Effector memory CD8-positive, alpha-beta T cell (primary cell): ENCODE measurements around the gene DAPL1.

Experiments used
- ATAC-seq: fragments of 150-1000 bp; cut with Tn5 transposase; replicated peaks from 2 replicates; pipeline ENCODE4 v1.10.0; 2021; ENCODE audit warnings: mild to moderate bottlenecking, moderate library complexity
- DNase-seq, 3 experiments: peaks; one replicate each; pipeline ENCODE4 v3.0.0; 2021
- H3K27ac Mint-ChIP-seq, 2 donors: one replicate each; pipeline ENCODE4 v1.8.0; 2022; ENCODE audit warnings: mild to moderate bottlenecking in 2 of 2, mixed read lengths in 2 of 2, moderate library complexity in 2 of 2
- H3K27me3 Mint-ChIP-seq, 2 donors: one replicate each; pipeline ENCODE4 v1.8.0; 2022; ENCODE audit warnings: mixed read lengths in 2 of 2
- H3K36me3 Mint-ChIP-seq: one replicate; pipeline ENCODE4 v1.8.0; 2022; ENCODE audit warnings: mild to moderate bottlenecking, moderate library complexity, mixed read lengths; ENCODE audit not compliant: insufficient read depth
- H3K4me1 Mint-ChIP-seq, 2 donors: one replicate each; pipeline ENCODE4 v1.8.0; 2022; ENCODE audit warnings: low read depth in 2 of 2, mixed read lengths in 2 of 2
- H3K4me3 Mint-ChIP-seq, 2 donors: one replicate each; pipeline ENCODE4 v1.8.0; 2022; ENCODE audit warnings: mild to moderate bottlenecking in 2 of 2, mixed read lengths in 2 of 2, moderate library complexity in 2 of 2
- H3K9me3 Mint-ChIP-seq, 2 donors: one replicate each; pipeline ENCODE4 v1.8.0; 2022; ENCODE audit warnings: mixed read lengths in 2 of 2

The DAPL1 gene

GRCh38 chr2:158762336-158762735 lies 32.8 kb upstream of the DAPL1 start:
- H3K36me3 Mint-ChIP-seq, result no peaks in the 10 kb centered on the region
- no peaks in the 10 kb centered on the region for H3K4me1 Mint-ChIP-seq

GRCh38 chr2:158766524-158766923 lies 28.6 kb upstream of the DAPL1 start:
- no peak overlapping the region for H3K27ac Mint-ChIP-seq
- H3K27me3 Mint-ChIP-seq, result peaks cover 9 to 28% of the 10 kb centered on the region in 2 donors
- no peaks in the 10 kb centered on the region for H3K4me1 Mint-ChIP-seq
- H3K36me3 Mint-ChIP-seq, result no peaks in the 10 kb centered on the region
- ATAC-seq, result no peak
- no peaks in the 10 kb centered on the region for H3K9me3 Mint-ChIP-seq
- no peak overlapping the region for H3K4me3 Mint-ChIP-seq
- DNase-seq, result no peak

More at GRCh38 chr2:158762336-158762735, 32.8 kb upstream of the DAPL1 start:
- no peaks in the 10 kb centered on the region for H3K9me3 Mint-ChIP-seq
- no peak overlapping the region for H3K27ac Mint-ChIP-seq
- ATAC-seq (no peak), DNase-seq (no peak)
- peaks cover 13 to 38% of the 10 kb centered on the region in 2 donors for H3K27me3 Mint-ChIP-seq
- H3K4me3 Mint-ChIP-seq, result no peak overlapping the region

DNA sequence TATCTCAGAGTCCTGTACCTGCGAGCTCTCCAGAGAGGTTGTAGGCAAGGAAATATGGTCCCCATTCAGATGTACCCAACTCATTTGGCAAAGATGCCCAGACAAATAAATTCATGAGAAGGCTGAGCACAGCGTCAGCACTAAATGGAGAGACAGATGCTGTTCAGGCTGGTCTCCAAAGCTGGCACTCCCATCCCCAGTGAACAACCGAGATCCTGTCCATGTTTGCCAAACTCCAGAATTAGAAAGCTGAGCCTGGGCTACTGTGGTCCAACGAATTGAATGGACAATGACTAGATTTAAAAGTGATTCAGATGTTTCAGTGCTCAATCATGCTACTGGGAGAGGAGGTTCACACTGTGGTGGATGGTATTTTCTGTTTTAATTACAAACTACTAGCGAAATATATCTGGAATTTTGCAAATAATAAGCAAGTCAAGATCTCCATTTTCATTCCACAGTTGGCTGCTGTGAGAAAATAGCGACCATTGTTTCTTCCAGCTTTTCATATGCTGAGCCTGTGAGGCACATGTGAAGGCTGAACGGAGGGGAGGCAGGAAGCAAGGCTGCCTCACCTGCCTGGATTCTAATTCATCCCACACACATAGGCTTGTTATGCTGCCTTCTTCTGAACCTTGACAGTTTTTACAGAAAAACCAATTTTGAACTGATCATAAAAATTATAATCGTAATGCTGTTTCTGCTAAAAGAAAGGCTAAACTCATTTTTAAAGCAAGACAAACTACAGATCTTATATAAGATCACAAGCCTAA lies 22.6 kb upstream of the DAPL1 start:
- no peak overlapping the region for H3K4me3 Mint-ChIP-seq
- no peaks in the 10 kb centered on the region for H3K36me3 Mint-ChIP-seq
- peaks cover 9 to 12% of the 10 kb centered on the region in 2 donors for H3K27me3 Mint-ChIP-seq

DNA sequence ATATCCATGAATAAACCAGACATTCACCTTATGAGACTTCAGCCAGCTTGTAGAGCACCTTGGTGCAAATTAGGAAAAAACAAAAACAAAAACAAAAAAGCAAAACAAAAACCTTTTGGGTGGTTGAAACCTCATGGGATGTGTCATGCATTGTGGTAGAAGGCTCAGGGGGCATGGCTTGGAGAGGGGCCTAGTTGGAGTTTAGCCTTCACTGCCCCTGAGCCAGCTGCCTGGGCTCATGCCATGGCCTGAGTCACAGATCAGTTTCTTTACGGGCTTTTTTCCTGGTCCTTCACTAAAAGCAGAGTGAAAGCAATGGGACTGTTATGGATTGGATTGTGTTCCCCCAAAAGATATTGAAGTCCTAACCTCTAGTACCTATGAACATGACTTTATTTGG lies 22.0 kb upstream of the DAPL1 start:
- no peak for DNase-seq
- no peak overlapping the region for H3K27ac Mint-ChIP-seq
- H3K4me1 Mint-ChIP-seq, result no peaks in the 10 kb centered on the region
- H3K36me3 Mint-ChIP-seq, result no peaks in the 10 kb centered on the region
- no peaks in the 10 kb centered on the region for H3K9me3 Mint-ChIP-seq
- no peak overlapping the region for H3K4me3 Mint-ChIP-seq
- H3K27me3 Mint-ChIP-seq, result peaks cover 9 to 12% of the 10 kb centered on the region in 2 donors
- no peak for ATAC-seq

More for the DNA sequence above, 22.6 kb upstream of the DAPL1 start:
- Mint-ChIP-seq H3K27ac (no peak overlapping the region), H3K9me3 (no peaks in the 10 kb centered on the region), H3K4me1 (no peaks in the 10 kb centered on the region)
- DNase-seq (no peak), ATAC-seq (no peak)

DNA sequence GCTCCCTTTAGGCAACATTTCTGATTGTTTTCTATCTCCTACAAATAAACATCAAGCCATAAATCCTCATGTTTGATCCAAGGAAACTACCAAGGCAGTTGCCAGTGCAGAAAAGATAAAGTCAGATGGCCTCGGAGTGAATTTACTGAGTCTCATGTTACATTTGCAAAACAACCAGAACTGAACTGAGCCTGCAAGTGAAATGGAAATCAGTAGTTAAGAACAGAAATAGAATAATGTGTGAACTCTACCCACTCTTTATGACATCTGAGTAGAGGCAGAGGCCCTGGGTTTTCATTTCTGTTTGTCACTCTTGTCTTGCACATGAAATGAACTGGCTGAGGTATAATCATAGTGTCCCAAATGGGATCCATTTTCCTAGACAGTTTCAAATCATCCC lies 20.4 kb upstream of the DAPL1 start:
- H3K36me3 Mint-ChIP-seq, result no peaks in the 10 kb centered on the region
- no peak for ATAC-seq
- H3K27ac Mint-ChIP-seq, result no peak overlapping the region
- H3K4me1 Mint-ChIP-seq, result no peaks in the 10 kb centered on the region
- no peak for DNase-seq
- no peaks in the 10 kb centered on the region for H3K9me3 Mint-ChIP-seq
- no peak overlapping the region for H3K4me3 Mint-ChIP-seq
- H3K27me3 Mint-ChIP-seq, result peaks cover 4 to 12% of the 10 kb centered on the region in 2 donors

- Mint-ChIP-seq H3K4me3 (no peak overlapping the region), H3K9me3 (no peaks in the 10 kb centered on the region), H3K27ac (no peak overlapping the region), H3K27me3 (peaks cover 0 to 12% of the 10 kb centered on the region in 2 donors), H3K4me1 (no peaks in the 10 kb centered on the region), H3K36me3 (no peaks in the 10 kb centered on the region)
- ATAC-seq (no peak), DNase-seq (no peak)
These were observed 19.7 kb upstream of the DAPL1 start for GRCh38 chr2:158775273-158776027.

DNA sequence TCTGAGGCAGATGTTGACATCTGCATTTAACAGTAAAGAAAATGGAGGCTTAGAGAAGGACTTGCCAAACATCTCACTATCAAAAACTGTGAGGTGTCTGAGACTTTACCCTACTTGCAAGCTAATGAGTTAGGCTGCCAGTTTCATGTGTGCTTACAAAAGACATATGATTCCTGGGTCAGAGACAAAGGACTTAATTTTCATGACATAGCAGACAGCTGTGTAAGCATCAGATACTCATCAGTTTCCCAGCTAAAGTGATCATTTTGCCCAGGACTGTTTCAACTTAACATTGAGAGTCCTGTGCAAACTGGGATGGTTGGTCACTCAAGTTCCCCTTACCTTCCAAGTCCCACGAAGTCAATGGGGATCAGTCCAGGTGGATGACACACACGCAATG lies 18.9 kb upstream of the DAPL1 start:
- no peaks in the 10 kb centered on the region for H3K36me3 Mint-ChIP-seq
- no peak overlapping the region for H3K4me3 Mint-ChIP-seq
- H3K27me3 Mint-ChIP-seq, result peaks cover 4% of the 10 kb centered on the region in 2 donors
- no peaks in the 10 kb centered on the region for H3K9me3 Mint-ChIP-seq
- DNase-seq, result no peak
- no peak for ATAC-seq
- no peak overlapping the region for H3K27ac Mint-ChIP-seq
- H3K4me1 Mint-ChIP-seq, result no peaks in the 10 kb centered on the region

DNA sequence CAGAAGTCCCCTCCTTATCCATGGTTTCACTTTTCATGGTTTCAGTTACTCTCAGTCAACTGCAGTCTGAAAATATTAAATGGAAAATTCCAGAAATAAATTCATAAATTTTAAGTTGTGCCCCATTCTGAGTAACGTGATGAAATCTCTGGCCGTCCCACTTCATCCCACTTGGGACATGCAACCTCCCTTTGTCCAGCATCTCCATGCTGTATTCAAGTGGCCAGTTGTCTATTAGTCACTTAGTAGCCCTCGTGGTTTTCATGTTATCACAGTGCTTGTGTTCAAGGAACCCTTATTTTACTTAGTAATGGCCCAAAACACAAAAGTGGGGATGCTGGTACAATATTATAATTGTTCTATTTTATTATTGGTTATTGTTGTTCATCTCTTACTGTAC lies 18.0 kb upstream of the DAPL1 start:
- Mint-ChIP-seq H3K9me3 (no peaks in the 10 kb centered on the region), H3K36me3 (no peaks in the 10 kb centered on the region), H3K4me1 (no peaks in the 10 kb centered on the region), H3K4me3 (no peak overlapping the region), H3K27ac (no peak overlapping the region), H3K27me3 (peaks cover 0 to 12% of the 10 kb centered on the region in 2 donors)
- DNase-seq (no peak), ATAC-seq (no peak)

GRCh38 chr2:158778243-158778642 lies 16.9 kb upstream of the DAPL1 start:
- DNase-seq (no peak), ATAC-seq (no peak)
- no peaks in the 10 kb centered on the region for H3K9me3 Mint-ChIP-seq
- peaks cover 10 to 14% of the 10 kb centered on the region in 2 donors for H3K27me3 Mint-ChIP-seq
- H3K36me3 Mint-ChIP-seq, result no peaks in the 10 kb centered on the region
- no peak overlapping the region for H3K27ac Mint-ChIP-seq
- no peak overlapping the region for H3K4me3 Mint-ChIP-seq
- no peaks in the 10 kb centered on the region for H3K4me1 Mint-ChIP-seq

DNA sequence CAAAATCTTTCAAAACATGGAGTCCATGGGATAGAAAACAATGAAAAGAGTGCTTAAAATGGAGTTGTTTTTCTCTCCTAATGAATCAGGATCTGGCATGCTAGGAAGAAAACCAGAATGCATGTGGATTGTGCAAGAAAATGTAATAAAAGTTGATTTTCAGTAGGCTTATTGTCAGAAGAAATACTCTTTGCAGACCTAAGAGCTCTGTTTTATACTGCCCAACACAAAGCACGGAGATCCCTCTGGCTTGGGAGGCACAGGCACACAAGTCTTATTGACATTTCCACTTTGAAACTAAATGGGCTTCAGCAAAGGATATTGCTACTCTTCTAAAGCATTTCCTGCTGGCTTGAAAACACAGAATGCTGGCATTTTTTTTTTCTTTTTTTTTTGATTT lies 15.5 kb upstream of the DAPL1 start:
- no peaks in the 10 kb centered on the region for H3K36me3 Mint-ChIP-seq
- ATAC-seq, result no peak
- H3K27me3 Mint-ChIP-seq, result peaks cover 10 to 14% of the 10 kb centered on the region in 2 donors
- no peak overlapping the region for H3K27ac Mint-ChIP-seq
- H3K9me3 Mint-ChIP-seq, result no peaks in the 10 kb centered on the region
- no peaks in the 10 kb centered on the region for H3K4me1 Mint-ChIP-seq
- no peak for DNase-seq
- no peak overlapping the region for H3K4me3 Mint-ChIP-seq

DNA sequence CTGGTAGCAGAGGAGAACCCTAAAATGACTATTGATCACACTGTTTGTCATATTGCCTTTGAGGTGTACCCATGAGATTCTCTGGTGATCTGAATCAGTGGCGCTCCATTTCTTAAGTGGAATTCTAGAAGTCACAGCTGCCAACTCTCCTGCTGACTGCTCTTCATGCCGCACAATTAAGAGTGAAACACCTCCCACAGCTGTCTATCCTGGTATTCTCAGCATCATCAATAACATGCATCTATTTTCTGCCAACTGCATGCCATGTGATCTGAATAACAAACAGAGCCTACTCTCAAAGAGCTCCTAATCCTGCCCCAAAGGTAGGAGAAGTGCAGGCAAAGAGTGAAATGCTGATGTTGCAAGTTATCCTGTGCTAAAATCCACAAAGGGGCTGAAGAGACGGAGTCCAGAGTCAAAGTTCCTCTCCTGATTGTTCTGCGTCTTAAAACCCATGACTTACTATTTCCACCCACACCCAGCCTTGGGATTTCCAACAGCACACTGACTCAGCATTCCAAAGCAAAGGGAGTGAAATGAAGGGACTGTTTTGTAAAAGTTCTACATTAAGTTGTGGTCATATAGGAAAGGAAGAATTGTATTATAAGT lies 13.7 kb upstream of the DAPL1 start:
- no peaks in the 10 kb centered on the region for H3K4me1 Mint-ChIP-seq
- no peak overlapping the region for H3K27ac Mint-ChIP-seq

DNA sequence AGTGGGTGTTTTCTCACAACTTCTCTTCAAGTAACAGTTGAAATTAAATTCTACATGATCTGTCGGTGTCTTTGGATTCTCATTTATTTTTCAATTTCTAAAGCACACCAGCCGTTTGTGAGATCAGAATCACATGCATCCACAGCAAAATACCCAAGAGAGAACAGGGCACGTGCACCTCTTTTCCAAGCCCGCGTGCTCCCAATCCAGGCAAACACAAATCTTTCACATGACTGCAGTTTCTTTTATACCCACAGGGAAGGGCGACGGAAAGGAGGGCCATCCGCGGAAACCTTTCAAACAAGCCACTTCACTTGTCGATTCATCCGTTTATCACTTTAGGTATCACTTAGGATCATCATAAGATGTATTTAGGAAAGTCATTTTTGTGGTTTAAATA lies 13.0 kb upstream of the DAPL1 start:
- Mint-ChIP-seq H3K27ac (no peak overlapping the region), H3K9me3 (no peaks in the 10 kb centered on the region)
- no peak for ATAC-seq

More for the DNA sequence above, 13.7 kb upstream of the DAPL1 start:
- ATAC-seq (no peak), DNase-seq (no peak)
- no peak overlapping the region for H3K4me3 Mint-ChIP-seq
- H3K9me3 Mint-ChIP-seq, result no peaks in the 10 kb centered on the region
- H3K27me3 Mint-ChIP-seq, result peaks cover 10 to 14% of the 10 kb centered on the region in 2 donors
- H3K36me3 Mint-ChIP-seq, result no peaks in the 10 kb centered on the region

GRCh38 chr2:158782616-158783015 lies 12.5 kb upstream of the DAPL1 start:
- no peak overlapping the region for H3K27ac Mint-ChIP-seq
- H3K4me3 Mint-ChIP-seq, result no peak overlapping the region
- peaks cover 14 to 16% of the 10 kb centered on the region in 2 donors for H3K27me3 Mint-ChIP-seq
- no peak for DNase-seq
- no peaks in the 10 kb centered on the region for H3K36me3 Mint-ChIP-seq
- no peak for ATAC-seq
- no peaks in the 10 kb centered on the region for H3K4me1 Mint-ChIP-seq
- H3K9me3 Mint-ChIP-seq, result no peaks in the 10 kb centered on the region

More for the DNA sequence above, 13.0 kb upstream of the DAPL1 start:
- Mint-ChIP-seq H3K4me1 (no peaks in the 10 kb centered on the region), H3K27me3 (peaks cover 11 to 14% of the 10 kb centered on the region in 2 donors), H3K36me3 (no peaks in the 10 kb centered on the region), H3K4me3 (no peak overlapping the region)
- no peak for DNase-seq
